ENCODE results near the gene XPO6. TPM values are rescaled to one million over a fixed set of nuclear protein-coding genes. Genes with fewer than 3 reads are reported as not detected.

XPO6 gene
- total RNA-seq, 1 donor from 2014 or later, result 115 TPM

DNA sequence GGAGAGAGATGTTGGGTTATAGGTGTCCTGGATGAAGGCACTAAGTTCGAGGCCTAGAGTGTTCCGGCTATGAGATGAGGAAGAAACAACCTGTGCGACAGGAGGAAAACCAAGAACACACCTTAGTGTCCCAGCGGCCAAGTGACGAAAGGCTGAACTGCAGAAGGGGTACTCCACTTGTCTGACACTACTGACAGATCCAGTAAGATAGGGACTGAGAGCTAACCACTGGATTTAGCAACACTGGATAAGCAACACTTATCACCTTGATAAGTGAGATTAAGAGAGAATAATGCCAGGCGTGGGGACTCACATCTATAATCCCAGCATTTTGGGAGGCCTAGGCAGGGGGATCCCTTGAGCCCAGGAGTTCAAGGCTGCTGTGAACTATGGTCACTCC, 7.1 kb downstream of the XPO6 start:
- DNase-seq (ENCODE audit: low spot score in 2 of 2, unreplicated experiment in 2 of 2), result no peak
- no peak overlapping the region for H3K27ac Mint-ChIP-seq
- H3K36me3 Mint-ChIP-seq, result peaks cover 28% of the 10 kb centered on the region
- H3K27me3 Mint-ChIP-seq (ENCODE audit: low read depth), result no peaks in the 10 kb centered on the region
- no peak overlapping the region for H3K4me3 Mint-ChIP-seq
- no peaks in the 10 kb centered on the region for H3K4me1 Mint-ChIP-seq
- TF ChIP-seq, protein P1, sequence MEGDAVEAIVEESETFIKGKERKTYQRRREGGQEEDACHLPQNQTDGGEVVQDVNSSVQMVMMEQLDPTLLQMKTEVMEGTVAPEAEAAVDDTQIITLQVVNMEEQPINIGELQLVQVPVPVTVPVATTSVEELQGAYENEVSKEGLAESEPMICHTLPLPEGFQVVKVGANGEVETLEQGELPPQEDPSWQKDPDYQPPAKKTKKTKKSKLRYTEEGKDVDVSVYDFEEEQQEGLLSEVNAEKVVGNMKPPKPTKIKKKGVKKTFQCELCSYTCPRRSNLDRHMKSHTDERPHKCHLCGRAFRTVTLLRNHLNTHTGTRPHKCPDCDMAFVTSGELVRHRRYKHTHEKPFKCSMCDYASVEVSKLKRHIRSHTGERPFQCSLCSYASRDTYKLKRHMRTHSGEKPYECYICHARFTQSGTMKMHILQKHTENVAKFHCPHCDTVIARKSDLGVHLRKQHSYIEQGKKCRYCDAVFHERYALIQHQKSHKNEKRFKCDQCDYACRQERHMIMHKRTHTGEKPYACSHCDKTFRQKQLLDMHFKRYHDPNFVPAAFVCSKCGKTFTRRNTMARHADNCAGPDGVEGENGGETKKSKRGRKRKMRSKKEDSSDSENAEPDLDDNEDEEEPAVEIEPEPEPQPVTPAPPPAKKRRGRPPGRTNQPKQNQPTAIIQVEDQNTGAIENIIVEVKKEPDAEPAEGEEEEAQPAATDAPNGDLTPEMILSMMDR (IDR thresholded peaks at IDR 0.05; ENCODE audit: unreplicated experiment), result no peak
- no peaks in the 10 kb centered on the region for H3K9me3 Mint-ChIP-seq

DNA sequence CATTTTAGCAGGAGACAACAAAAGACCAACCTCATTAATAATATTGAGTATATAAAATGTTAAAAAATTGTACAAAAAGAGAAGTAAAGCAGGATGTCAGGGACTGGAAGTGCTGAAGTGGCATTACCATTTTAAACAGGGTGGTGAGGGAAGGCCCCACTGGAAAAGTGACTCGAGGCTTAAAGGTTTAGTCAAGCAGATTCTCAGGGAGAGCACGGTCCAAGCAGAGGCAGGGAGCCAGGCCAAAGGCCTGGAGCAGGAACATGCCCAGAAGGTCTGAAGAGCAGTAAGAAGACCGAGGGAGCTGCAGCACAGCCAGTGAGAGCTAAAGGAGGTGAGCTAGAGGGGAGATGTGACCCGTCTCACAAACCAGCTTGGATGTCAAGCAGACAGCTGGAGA, 7.6 kb downstream of the XPO6 start:
- H3K27me3 Mint-ChIP-seq (ENCODE audit: low read depth), result no peaks in the 10 kb centered on the region
- H3K27ac Mint-ChIP-seq, result no peak overlapping the region
- TF ChIP-seq, protein P1 (IDR thresholded peaks at IDR 0.05; ENCODE audit: unreplicated experiment), result no peak
- H3K9me3 Mint-ChIP-seq, result no peaks in the 10 kb centered on the region
- H3K36me3 Mint-ChIP-seq, result peaks cover 28% of the 10 kb centered on the region
- H3K4me3 Mint-ChIP-seq, result no peak overlapping the region
- H3K4me1 Mint-ChIP-seq, result no peaks in the 10 kb centered on the region
- no peak for DNase-seq (ENCODE audit: low spot score in 2 of 2, unreplicated experiment in 2 of 2)

DNA sequence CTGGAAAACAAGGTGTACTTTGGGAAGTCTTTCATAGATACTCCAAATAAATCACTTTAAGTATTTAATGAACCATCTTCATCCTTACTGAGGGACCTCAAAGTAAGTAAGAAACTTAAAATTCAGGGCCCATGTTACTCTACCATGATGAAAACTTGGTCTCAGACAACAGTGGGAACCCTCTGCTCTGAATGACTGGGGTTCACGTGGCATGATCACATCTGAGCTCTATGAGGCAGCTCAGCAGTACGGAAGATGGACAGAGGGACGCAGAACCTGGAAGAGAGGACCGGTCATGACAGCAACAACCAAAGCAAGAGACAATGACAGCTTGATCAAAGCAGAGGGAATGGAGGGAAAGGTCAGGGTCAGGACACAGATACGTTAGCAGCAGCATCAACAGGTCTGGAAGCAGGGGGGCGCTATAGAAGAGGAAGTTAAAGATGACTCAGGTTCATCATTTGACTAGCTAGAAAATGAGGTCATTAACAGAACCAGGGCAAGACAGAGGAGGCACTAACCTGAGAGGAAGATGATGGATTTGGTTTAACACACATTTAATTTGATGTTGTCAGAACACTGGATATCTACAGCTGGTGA, 9.5 kb downstream of the XPO6 start:
- no peak overlapping the region for H3K27ac Mint-ChIP-seq

DNA sequence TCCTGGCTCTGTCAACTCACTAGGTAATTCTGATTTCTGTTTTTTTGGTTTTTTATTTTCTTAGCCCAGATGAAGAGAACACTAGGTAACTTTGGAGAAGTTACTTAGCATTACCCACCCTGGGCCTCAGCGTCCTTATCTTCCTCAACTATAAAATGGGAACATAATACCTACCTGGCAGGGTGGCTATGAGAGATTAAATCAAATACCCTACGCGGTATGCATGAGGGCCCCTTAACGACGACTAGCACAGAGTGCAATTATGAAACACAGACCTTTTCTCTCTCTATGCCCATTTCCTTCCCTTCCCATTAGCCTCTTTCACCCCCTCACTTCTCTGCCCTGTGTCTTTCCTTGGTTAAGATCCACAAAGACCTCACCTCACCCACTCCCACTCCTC, 11.1 kb downstream of the XPO6 start:
- TF ChIP-seq, protein P1 (IDR thresholded peaks at IDR 0.05; ENCODE audit: unreplicated experiment), result no peak
- no peaks in the 10 kb centered on the region for H3K27me3 Mint-ChIP-seq (ENCODE audit: low read depth)
- no peak overlapping the region for H3K27ac Mint-ChIP-seq
- H3K36me3 Mint-ChIP-seq, result peaks cover 23% of the 10 kb centered on the region
- no peaks in the 10 kb centered on the region for H3K9me3 Mint-ChIP-seq
- peaks cover 2% of the 10 kb centered on the region for H3K4me1 Mint-ChIP-seq
- no peak for DNase-seq (ENCODE audit: low spot score in 2 of 2, unreplicated experiment in 2 of 2)
- no peak overlapping the region for H3K4me3 Mint-ChIP-seq

More for the DNA sequence above, 9.5 kb downstream of the XPO6 start:
- H3K9me3 Mint-ChIP-seq, result no peaks in the 10 kb centered on the region
- H3K27me3 Mint-ChIP-seq (ENCODE audit: low read depth), result no peaks in the 10 kb centered on the region
- no peaks in the 10 kb centered on the region for H3K4me1 Mint-ChIP-seq
- H3K4me3 Mint-ChIP-seq, result no peak overlapping the region
- TF ChIP-seq, protein P1 (IDR thresholded peaks at IDR 0.05; ENCODE audit: unreplicated experiment), result no peak
- DNase-seq (ENCODE audit: low spot score in 2 of 2, unreplicated experiment in 2 of 2), result no peak
- H3K36me3 Mint-ChIP-seq, result peaks cover 22% of the 10 kb centered on the region

DNA sequence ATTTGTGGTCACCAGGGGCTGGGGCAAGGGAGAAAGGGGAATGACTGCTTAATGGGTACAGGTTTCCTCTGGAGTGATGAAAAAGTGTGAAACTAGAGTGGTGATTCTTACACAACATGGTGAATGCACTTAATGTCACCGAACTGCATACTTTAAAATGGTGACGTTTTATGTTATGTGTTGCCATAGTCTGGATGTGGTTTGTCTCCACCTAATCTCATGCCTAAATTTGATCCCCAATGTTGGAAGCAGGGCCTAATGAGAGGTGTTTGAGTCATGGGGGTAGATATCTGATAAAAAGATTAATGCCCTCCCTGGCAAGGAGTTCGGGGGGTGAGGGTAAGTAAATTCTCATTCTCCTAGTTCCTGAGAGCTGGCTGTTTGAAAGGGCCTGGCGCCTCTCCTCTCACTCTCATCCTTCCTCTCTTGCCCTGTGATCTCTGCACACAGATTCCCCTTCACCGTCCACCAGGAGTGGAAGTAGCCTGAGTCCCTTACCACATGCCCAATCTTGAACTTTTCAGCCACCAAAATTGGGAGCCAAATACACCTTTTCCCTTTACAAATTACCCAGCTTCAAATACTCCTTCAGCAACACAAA, 15.3 kb downstream of the XPO6 start:
- Mint-ChIP-seq H3K27ac (peak overlapping the region; percentile 17), H3K36me3 (peaks cover 20% of the 10 kb centered on the region), H3K4me3 (no peak overlapping the region), H3K27me3 (ENCODE audit: low read depth) (no peaks in the 10 kb centered on the region), H3K4me1 (peaks cover 21% of the 10 kb centered on the region), H3K9me3 (no peaks in the 10 kb centered on the region)
- TF ChIP-seq, protein P1 (IDR thresholded peaks at IDR 0.05; ENCODE audit: unreplicated experiment), result no peak
- no peak for DNase-seq (ENCODE audit: low spot score in 2 of 2, unreplicated experiment in 2 of 2)

Data from mesothelial cell of epicardium (in vitro differentiated cells).